Measurements from ENCODE around the gene CRELD2.

Gene CRELD2

GRCh38 chr22:49917974-49918910, at the start of gene CRELD2, which contains the start of gene ALG12:
TSS of gene CRELD2 (plus strand) at chr22:49918634. CDS start at chr22:49918770, 136 bp downstream.
TSS of gene ALG12 (minus strand) at chr22:49918438. CDS start at chr22:49913765, 4,673 bp downstream.
- DNase-seq (ENCODE audit: low spot score) = peak; percentile 98

- DNase-seq (ENCODE audit: low spot score) = no peak
Observed at GRCh38 chr22:49869086-49869830, 49.2 kb upstream of the CRELD2 start.

GRCh38 chr22:49869845-49870712, 48.4 kb upstream of the CRELD2 start:
- no peak for DNase-seq (ENCODE audit: low spot score)

GRCh38 chr22:49871482-49871881, 47.0 kb upstream of the CRELD2 start:
- DNase-seq (ENCODE audit: low spot score) = no peak

- DNase-seq (ENCODE audit: low spot score) = no peak
Observed at GRCh38 chr22:49872347-49872746, 46.1 kb upstream of the CRELD2 start.

- DNase-seq (ENCODE audit: low spot score) = no peak
Observed at GRCh38 chr22:49873228-49873940, 45.0 kb upstream of the CRELD2 start.

- DNase-seq (ENCODE audit: low spot score) = no peak
Observed at GRCh38 chr22:49877642-49878041, 40.8 kb upstream of the CRELD2 start.

GRCh38 chr22:49878206-49878605, 40.2 kb upstream of the CRELD2 start:
- DNase-seq (ENCODE audit: low spot score) = no peak

GRCh38 chr22:49879871-49880270, 38.6 kb upstream of the CRELD2 start:
- DNase-seq (ENCODE audit: low spot score) = no peak

GRCh38 chr22:49880281-49880680, 38.2 kb upstream of the CRELD2 start:
- DNase-seq (ENCODE audit: low spot score) = no peak

- DNase-seq (ENCODE audit: low spot score) = no peak
Observed at GRCh38 chr22:49881856-49882255, 36.6 kb upstream of the CRELD2 start.

GRCh38 chr22:49882519-49883293, 35.7 kb upstream of the CRELD2 start:
- DNase-seq (ENCODE audit: low spot score) = no peak

- no peak for DNase-seq (ENCODE audit: low spot score)
Observed at GRCh38 chr22:49883294-49883640, 35.2 kb upstream of the CRELD2 start.

GRCh38 chr22:49884075-49884474, 34.4 kb upstream of the CRELD2 start:
- DNase-seq (ENCODE audit: low spot score) = no peak

- no peak for DNase-seq (ENCODE audit: low spot score)
Observed at GRCh38 chr22:49884503-49885260, 33.8 kb upstream of the CRELD2 start.

- no peak for DNase-seq (ENCODE audit: low spot score)
Observed at GRCh38 chr22:49885281-49885680, 33.2 kb upstream of the CRELD2 start.

- DNase-seq (ENCODE audit: low spot score) = no peak
Observed at GRCh38 chr22:49885881-49886280, 32.6 kb upstream of the CRELD2 start.

- no peak for DNase-seq (ENCODE audit: low spot score)
Observed at GRCh38 chr22:49886346-49887063, 31.9 kb upstream of the CRELD2 start.

GRCh38 chr22:49887064-49887451, 31.4 kb upstream of the CRELD2 start:
- no peak for DNase-seq (ENCODE audit: low spot score)

All from germinal center (tissue), 1 donor.